HepG2 (cell line): ENCODE measurements around the gene CTIF. TPM values are rescaled to one million over a fixed set of nuclear protein-coding genes. Genes with fewer than 3 reads are reported as not detected.

ENCODE experiments used
- HMGXB4 ChIP-seq, 2 experiments: sonication (generic) in 1 of 2; formaldehyde crosslinking in 1 of 2; IDR thresholded peaks; 2 replicates each; pipeline versions ENCODE4 v1.4.0 to v1.6.1; 2018 to 2020; ENCODE audit warnings: missing genetic modification reagents in 2 of 2, borderline replicate concordance in 1 of 2, low read depth in 1 of 2, mild to moderate bottlenecking in 1 of 2, missing biosample characterization in 1 of 2
- MTA1 ChIP-seq: sonication (generic); formaldehyde crosslinking; IDR thresholded peaks from 2 replicates; pipeline ENCODE4 v1.4.0; 2020; ENCODE audit warnings: missing genetic modification reagents, mild to moderate bottlenecking, borderline replicate concordance
- RERE ChIP-seq: IDR thresholded peaks from 2 replicates; pipeline ENCODE4 v1.6.1; 2016; ENCODE audit warnings: low read depth, missing genetic modification reagents, missing compliant biosample characterization
- SRF ChIP-seq: IDR thresholded peaks from 2 replicates; pipeline ENCODE4 v1.6.1; 2011; ENCODE audit warnings: mild to moderate bottlenecking, low read depth, low read length, moderate library complexity
- YEATS4 ChIP-seq: sonication (generic); formaldehyde crosslinking; IDR thresholded peaks from 2 replicates; pipeline ENCODE4 v1.4.0; 2020; ENCODE audit warnings: missing genetic modification reagents, borderline replicate concordance
- ZNF382 ChIP-seq: sonication (generic); formaldehyde crosslinking; IDR thresholded peaks from 2 replicates; pipeline ENCODE4 v1.5.0; 2020; ENCODE audit warnings: missing genetic modification reagents, mild to moderate bottlenecking, borderline replicate concordance
- ZNF484 ChIP-seq: sonication (generic); formaldehyde crosslinking; IDR thresholded peaks from 2 replicates; pipeline ENCODE4 v1.5.1; 2020; ENCODE audit warnings: mild to moderate bottlenecking, low read depth, missing genetic modification reagents, borderline replicate concordance
- ZNF790 ChIP-seq: sonication (generic); formaldehyde crosslinking; IDR thresholded peaks from 2 replicates; pipeline ENCODE4 v1.8.0; 2022; ENCODE audit warnings: missing genetic modification reagents, mild to moderate bottlenecking, borderline replicate concordance
- polyA plus RNA-seq, 8 experiments: library from polyadenylated mRNA; depleted of rRNA in 3 of 8; stranded (reverse) in 7 of 8; unstranded in 1 of 8; fragments of >200 nt; fragmentation: Illumina TruSeq in 4 of 8; extraction: Trizol in 4 of 8; gene quantifications; 2 replicates each; pipeline versions ENCODE4 v1.2.1 to v1.2.3, GENCODE V29; 2011 to 2016; ENCODE audit warnings: low read depth in 4 of 8, missing spikeins in 1 of 8, mixed read lengths in 1 of 8; ENCODE audit not compliant: insufficient read depth in 1 of 8
- total RNA-seq, 5 experiments: library from RNA; depleted of rRNA; stranded (reverse); fragments of >200 nt; fragmentation: Illumina TruSeq; extraction: Trizol; gene quantifications; 2 replicates each; pipeline ENCODE4 v1.2.3, GENCODE V29; 2016; ENCODE audit warnings: low read depth in 1 of 5

The CTIF gene
- total and polyA plus RNA-seq, 2 of the 13 experiments (the other 11 are each of a cell fraction or from before 2014, with no cell fraction given): 18.2 to 28.0 TPM

GRCh38 chr18:48705531-48705930 lies 166.7 kb downstream of the CTIF start (continued):
- no peak for TF ChIP-seq RERE (CRISPR knock-in tag)
- TF ChIP-seq ZNF484 (CRISPR knock-in tag): no peak
- no peak for TF ChIP-seq ZNF382 (CRISPR knock-in tag)
- no peak for TF ChIP-seq YEATS4
- TF ChIP-seq MTA1 (CRISPR knock-in tag): no peak
- TF ChIP-seq ZNF790: no peak
- TF ChIP-seq SRF: no peak
- TF ChIP-seq HMGXB4 (CRISPR knock-in tag; IDR thresholded peaks at IDR 0.05; ENCODE audit: borderline replicate concordance in 1 of 2, low read depth in 1 of 2): no peak
- TF ChIP-seq, all 625 proteins: peak for 0
